GM12872 (cell line): ENCODE measurements around the gene KIF4A.

Experiments used
- TF ChIP-seq, protein P1 (sequence below): IDR thresholded peaks from 3 replicates; pipeline ENCODE4 v1.5.1; 2011; ENCODE audit warnings: low read depth, mild to moderate bottlenecking, low read length, moderate library complexity; ENCODE audit not compliant: insufficient read depth

Gene KIF4A

GRCh38 chrX:70456256-70456655, 166.4 kb downstream of the KIF4A start:
- TF ChIP-seq, protein P1, sequence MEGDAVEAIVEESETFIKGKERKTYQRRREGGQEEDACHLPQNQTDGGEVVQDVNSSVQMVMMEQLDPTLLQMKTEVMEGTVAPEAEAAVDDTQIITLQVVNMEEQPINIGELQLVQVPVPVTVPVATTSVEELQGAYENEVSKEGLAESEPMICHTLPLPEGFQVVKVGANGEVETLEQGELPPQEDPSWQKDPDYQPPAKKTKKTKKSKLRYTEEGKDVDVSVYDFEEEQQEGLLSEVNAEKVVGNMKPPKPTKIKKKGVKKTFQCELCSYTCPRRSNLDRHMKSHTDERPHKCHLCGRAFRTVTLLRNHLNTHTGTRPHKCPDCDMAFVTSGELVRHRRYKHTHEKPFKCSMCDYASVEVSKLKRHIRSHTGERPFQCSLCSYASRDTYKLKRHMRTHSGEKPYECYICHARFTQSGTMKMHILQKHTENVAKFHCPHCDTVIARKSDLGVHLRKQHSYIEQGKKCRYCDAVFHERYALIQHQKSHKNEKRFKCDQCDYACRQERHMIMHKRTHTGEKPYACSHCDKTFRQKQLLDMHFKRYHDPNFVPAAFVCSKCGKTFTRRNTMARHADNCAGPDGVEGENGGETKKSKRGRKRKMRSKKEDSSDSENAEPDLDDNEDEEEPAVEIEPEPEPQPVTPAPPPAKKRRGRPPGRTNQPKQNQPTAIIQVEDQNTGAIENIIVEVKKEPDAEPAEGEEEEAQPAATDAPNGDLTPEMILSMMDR, result no peak

DNA sequence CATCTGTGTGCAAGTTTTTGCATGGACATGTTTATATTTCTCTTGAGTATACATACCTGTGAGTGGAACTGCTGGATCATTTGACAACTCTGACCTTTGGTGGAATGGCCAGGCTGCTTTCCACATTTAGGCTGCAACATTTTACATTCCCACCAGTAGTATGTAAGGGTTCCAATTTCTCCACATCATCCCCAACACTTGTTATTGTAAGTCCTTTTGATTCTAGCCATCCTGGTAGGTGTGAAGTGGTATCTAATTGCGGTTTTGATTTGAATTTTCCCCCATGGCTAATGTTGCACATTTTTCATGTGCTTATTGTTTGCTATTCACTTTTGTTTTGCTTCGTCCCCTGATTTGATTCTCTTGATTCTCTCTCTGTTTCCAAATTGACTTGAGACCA, 171.1 kb downstream of the KIF4A start:
- TF ChIP-seq, protein P1, result no peak

DNA sequence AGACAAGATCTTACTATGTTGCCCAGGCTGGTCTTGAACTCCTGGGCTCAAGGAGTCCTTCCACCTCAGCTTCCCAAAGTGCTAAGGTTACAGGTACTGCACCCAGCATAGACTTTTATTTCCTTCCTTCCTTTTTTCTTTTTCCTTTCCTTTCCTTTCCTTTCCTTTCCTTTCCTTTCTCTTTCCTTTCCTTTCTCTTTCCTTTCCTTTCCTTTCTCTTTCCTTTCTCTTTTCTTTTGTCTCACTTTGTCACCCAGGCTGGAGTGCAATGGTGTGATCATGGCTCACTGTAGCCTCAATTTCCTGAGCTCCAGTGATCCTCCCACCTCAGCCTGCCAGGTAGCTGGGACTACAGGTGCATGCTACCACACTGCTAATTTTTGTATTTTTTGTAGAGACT, 174.1 kb downstream of the KIF4A start:
- TF ChIP-seq, protein P1, result no peak

GRCh38 chrX:70466968-70467367, 177.1 kb downstream of the KIF4A start:
- TF ChIP-seq, protein P1, result no peak

DNA sequence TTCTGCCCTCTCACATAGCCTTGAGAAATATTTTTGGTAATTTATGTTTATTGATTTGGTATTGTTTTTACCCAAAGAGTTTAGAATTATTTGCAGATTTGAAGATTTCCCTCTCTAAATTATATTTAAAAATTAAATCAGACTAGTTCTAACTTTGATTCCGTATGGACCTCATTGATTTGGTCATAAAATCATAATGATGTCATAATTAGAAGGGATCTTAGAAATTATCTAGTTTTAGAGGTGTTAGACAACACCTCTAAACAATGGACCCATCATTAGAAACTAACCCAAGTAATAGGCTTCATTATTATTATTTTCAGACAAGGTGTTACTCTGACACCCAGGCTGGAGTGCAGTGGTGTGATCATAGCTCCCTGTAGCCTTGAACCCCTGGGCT, 178.8 kb downstream of the KIF4A start:
- TF ChIP-seq, protein P1, result no peak
